UCSD-AML1 (cell line): Measurements from ENCODE around the gene HPS5.
"Not testable (repeated sequence)": the region's sequence is repeated elsewhere in the genome, so short reads cannot be mapped to it uniquely, and the experiment has no call there.

Experiments
- DNase-seq: peaks from one replicate; lab custom pipeline; 2025; ENCODE audit not compliant: unreplicated experiment; lab: John Stamatoyannopoulos, UW

Gene HPS5

DNA sequence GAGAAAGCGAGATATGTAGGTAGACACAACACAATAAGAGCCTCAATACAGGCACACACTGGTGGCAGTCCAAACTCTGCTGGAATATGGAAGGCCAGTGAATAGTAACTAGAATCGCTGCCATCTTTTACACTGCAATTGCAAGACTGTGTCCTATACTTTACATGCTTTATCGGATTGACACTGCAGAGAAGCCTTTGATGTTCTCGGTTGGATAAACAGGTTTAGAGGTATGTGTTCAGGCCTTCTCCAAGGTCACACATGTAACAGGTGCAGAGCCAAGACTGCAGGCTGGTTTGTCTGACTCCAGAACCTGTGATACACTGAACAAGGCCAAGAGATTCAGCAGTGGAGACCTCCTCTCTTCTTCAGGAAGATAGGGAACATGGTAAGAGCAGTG is 50.7 kb downstream of the HPS5 start:
- DNase-seq, result no peak

DNA sequence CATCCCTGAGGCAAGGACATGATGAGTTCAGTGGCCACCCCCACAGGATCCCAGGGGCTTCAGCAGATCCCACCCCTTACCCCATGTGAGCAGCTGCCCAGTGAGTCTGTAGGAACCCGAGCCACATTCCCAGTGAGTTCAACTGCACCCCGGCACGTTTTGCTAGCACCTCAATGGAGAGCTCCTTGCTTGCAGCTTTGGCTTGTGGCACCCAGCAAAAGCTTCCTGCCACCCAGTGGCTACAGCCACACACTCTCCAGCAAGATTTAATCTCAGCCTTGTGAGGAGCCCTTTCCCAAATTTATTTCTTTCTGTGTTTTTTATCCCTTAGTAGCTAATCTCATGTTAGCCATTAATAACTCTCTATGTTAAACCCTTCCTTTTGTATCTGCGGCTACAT is 51.8 kb downstream of the HPS5 start:
- no peak for DNase-seq

DNA sequence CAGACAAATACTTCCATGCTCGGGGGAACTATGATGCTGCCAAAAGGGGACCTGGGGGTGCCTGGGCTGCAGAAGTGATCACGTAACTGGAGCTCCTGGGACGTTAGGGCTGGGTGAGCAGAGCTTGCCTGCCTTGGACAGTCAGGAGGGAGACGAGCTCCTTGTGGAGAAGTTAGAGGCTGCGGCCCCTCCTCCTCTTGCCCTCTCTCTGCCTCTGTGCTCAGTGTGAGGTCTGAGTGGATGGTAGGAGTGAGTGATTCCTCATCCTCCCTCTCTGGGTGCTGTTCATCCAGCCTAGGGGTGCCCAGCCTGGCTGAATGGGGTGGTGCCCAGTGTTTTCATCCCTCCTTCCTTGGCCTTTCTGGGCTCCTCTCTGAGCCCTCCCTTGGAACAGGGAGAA is 52.7 kb downstream of the HPS5 start:
- not testable (repeated sequence) for DNase-seq

DNA sequence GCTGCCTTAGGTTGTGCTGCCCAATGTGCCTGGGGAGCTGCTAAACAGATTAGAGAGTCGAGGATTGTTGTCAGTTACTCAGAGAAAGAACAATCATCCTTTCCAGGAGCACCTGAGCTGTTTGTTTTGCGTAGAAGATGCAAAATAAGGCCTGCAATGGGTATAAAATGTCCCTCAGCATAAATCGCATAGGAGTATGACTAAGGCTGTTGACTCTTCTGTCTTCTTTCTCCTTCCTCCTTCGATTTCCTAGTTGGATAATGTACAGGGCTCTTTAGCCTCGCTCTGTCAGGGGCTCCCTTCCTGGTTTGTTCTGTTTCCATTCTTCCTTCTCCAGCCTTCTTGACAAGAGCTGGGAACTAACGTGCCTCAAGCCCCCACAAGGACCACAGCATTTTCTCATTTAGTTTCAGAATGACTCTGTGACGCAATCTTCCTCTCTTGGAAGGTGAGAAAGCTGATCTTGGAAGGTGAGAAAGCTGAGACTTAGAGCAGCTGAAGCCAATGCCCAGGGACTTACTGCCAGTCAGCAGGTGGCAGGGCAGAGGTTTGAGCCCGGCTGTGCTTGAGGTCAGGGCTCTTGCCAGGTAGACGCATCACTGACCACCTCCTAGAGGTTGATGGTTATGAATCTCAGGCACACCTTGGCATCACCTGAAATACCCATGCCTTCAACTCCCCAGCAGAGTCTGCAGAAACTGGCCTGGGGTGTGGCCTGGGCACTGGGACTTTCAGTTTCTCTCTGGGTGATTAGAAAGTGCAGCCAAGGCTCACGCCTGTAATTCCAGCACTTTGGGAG is 54.4 kb downstream of the HPS5 start:
- not testable (repeated sequence) for DNase-seq

GRCh38 chr11:18265949-18266348 is 56.0 kb downstream of the HPS5 start, which contains the start of gene SAA1:
Gene SAA1 (plus strand): TSS chr11:18266264. CDS start chr11:18266888, 624 bp downstream.
- no peak for DNase-seq

- no peak for DNase-seq
Measured at GRCh38 chr11:18264677-18265555, 57.0 kb downstream of the HPS5 start.

GRCh38 chr11:18264035-18264434 is 57.9 kb downstream of the HPS5 start:
- DNase-seq, result no peak

- not testable (repeated sequence) for DNase-seq
Measured at GRCh38 chr11:18262681-18263350, 59.1 kb downstream of the HPS5 start.

- no peak for DNase-seq
Measured at GRCh38 chr11:18261721-18262120, 60.2 kb downstream of the HPS5 start.

DNA sequence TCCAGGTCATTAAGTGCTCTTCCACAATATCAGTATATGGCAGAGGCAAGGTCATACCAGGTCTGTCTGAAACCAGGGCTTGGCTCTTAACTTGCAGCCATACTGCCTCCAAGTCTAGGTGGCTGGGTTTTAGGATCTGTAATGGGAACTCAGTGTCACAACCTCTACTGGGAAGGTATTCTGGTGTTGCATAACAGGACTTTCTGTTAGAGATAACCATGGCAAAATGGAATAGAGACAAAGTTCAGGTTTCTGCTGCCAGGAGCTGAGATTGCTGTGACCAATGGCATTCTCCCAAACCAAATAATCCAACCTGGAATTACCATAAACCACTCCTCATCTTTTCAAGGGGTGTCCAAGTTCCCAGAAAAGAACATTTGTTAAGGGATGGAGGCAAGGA is 62.7 kb downstream of the HPS5 start:
- DNase-seq, result no peak

- no peak for DNase-seq
Measured at GRCh38 chr11:18254781-18255361, 67.1 kb downstream of the HPS5 start.

DNA sequence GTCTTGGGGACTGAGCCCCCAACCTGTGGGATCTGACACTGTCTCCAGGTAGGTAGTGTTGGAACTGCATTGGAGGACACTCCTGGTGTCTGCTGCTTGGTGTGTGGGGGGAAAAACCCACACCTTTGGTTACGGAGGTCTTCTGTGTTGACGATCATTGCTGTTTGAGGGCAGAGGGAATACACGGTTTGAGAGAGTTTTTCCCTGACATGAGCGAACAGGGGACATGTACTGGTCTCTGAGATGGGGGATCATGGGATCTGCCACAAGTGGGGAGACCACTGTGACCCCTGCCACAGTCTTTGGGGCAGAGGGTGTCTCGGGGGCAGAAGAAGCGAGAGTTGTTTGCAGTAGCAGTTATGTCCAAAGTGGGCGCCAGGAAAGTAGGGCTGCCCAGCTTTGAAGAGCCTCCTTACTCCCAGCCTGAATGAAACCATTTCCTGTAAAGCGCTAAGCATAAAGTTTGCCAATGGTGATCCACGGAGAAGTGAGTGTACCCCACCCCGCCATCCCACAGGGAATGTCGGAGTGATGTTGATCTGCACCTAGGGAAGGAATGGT is 68.1 kb downstream of the HPS5 start:
- DNase-seq, result no peak

GRCh38 chr11:18253233-18253632 is 68.7 kb downstream of the HPS5 start:
- no peak for DNase-seq

DNA sequence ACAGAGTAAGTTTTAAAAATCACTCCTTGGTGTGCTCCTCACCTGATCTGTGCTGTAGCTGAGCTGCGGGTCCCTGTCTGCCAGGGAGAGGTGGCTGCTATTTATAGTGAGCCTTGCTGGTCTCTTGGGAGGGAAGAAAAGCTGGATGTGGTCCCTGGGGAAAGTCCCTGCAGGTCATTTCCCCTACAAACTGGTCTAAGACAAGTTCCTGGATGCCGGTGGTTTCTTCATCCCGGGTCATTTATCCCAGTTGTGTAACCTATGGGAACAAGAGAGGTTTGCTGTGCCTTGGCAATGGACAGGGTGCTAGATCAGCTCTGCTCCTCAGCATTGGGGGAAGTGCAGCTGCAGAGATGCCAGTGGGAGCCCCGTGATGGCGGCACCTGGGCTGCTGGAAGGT is 73.4 kb downstream of the HPS5 start, which contains the start of gene SAA2:
TSS of gene SAA2 (minus strand) at position 108 of the 400 bp plus-strand sequence. CDS start 657 bp downstream, outside the sequence.
- no peak for DNase-seq

- DNase-seq, result not testable (repeated sequence)
Measured at GRCh38 chr11:18247191-18247581, 74.8 kb downstream of the HPS5 start.

GRCh38 chr11:18246379-18247190 is 75.4 kb downstream of the HPS5 start:
- DNase-seq, result not testable (repeated sequence)

DNA sequence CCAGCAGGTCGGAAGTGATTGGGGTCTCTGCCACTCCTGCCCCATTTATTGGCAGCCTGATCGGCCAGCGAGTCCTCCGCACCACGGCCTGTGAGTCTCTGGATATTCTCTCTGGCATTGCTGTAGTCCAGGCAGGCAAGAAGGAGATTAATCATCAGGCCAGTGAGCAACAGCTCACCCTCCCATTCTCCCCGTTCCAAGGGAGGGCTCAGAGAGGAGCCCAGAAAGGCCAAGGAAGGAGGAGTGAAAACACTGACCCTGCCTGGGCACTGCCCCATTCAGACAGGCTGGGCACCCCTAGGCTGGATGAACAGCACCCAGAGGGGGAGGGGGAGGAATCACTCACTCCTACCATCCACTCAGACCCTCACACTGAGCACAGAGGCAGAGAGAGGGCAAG is 76.5 kb downstream of the HPS5 start:
- no peak for DNase-seq

GRCh38 chr11:18243783-18244362 is 78.1 kb downstream of the HPS5 start:
- DNase-seq, result peak; percentile 36

DNA sequence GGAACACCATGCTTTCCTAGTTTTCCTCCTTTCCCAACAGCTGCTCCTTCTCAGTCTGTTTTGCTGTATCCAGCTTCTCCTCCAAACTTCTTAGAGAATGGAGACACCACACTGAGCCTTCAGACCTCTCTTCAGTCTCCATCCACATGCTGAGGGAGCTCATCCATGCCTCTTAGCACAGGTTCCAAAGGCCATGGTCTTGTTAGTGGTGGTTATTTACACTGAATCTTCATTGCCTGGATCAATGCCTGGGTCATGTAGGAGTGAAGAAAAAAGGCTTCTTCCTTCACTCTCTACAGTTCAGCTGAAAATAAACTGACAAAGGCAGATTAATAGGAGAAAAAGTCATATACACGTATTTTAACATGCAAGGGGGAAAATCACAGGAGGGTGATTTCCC is 82.3 kb downstream of the HPS5 start:
- no peak for DNase-seq
